Melanocyte of skin (primary cell): ENCODE data around the gene DPPA5. TPM values are rescaled to one million over a fixed set of nuclear protein-coding genes. Genes with fewer than 3 reads are reported as not detected.

Source experiments
- small RNA-seq, 2 donors: library from RNA; depleted of rRNA; stranded (forward); fragments of <200 nt; gene quantifications; one replicate each; pipeline ENCODE3, GENCODE V24; 2012
- total RNA-seq, 2 donors: library from RNA; depleted of rRNA; stranded (reverse); fragments of >200 nt; gene quantifications; 2 replicates each; pipeline ENCODE4 v1.2.3, GENCODE V29; 2012

Gene DPPA5, protein sequence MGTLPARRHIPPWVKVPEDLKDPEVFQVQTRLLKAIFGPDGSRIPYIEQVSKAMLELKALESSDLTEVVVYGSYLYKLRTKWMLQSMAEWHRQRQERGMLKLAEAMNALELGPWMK
- total RNA-seq, result not detected

DNA sequence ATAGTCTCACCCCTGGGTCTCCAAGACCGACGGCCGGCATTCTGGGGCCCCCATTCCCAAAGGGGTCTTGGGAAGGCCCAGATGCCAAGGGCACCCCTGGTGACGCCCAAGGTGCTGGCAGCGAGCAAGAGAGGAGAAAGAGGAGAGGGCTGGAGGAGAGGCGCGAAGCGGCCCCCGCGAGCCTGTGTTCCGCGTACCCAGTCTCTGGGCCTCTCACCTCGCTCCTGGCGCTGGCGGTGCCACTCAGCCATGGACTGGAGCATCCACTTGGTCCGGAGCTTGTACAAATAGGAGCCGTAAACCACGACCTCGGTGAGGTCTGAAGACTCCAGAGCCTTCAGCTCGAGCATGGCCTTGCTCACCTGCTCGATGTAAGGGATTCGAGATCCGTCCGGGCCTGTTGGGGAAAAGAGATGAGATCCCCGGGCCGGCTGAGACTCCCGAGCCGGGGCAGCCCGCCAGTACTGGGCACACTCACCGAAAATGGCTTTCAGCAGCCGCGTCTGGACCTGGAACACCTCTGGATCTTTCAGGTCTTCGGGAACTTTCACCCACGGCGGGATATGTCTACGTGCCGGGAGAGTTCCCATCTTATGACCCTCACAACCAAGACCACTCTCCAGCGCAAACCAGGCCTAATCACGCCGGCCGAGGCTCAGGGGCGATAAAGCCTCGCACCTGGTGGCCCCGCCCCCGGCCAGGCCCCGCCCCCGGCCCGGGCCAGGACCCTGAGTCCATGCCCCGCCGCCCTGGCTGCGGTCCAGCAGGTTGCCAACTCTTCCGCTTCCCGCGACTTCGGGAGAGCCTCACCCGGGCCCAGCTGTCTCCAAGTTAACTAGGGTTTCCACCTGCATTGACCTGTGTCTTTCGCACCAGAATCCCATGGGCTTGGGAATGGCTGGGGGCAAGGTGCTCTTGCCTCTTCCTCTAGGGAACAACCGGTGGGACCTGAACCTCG, at the start of gene DPPA5:
DPPA5 (minus strand) TSS at position 641 of the 958 bp plus-strand sequence; CDS start at position 590, 51 bp downstream.

DNA sequence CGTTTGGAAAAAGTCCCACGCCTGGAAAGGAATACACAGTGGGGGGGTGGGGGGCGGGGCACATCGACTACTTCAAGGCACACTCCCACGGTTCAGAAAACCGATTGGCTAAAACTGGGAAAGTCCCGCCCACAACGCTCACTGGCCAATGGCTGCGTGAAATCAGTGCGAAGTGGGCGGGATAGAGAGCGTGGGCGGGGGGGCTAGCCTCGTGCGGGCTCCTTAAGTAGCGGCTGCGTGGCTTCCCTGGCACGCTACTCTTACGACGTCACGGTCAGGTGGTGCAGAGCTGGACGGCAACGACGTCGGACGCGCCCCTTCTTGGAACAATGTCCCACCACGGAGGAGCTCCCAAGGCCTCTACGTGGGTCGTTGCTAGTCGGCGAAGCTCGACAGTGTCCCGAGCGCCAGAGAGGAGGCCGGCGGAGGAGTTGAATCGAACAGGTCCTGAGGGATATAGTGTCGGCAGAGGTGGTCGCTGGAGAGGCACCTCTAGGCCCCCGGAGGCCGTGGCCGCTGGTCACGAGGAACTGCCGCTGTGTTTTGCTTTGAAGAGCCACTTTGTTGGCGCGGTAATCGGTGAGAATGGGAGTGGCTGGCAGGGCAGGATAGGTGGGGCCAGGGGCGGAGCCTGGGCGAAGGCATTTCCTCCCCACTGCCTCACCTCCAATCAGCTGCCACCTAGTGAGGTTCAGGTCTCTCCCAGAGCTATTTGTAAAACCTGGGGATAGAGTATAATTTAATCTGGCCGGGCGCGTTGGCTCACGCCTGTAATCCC, 40.7 kb upstream of the DPPA5 start, which contains the start of gene DDX43:
DDX43 (plus strand) TSS at position 252 of the 778 bp plus-strand sequence; CDS start at position 330, 78 bp downstream.

DNA sequence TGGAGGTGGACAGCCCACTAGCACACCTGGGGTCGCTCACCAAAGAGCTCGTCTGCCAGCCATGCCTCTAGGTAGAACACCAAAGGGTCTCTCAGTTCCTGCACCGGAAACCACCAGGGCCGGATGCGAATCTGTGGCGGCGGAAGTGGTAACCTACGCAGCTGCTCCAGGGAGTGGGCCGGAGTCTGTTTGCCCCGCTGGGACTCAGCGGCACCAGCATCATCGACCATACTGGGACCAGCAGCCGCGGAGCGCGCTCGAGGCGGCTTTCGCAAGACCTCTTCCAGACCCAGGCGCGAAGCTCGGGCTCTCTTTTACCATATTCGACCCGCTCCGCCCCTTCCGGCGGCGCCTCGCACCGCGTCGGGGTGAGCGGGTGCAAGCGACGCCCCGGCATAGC, 15.5 kb upstream of the DPPA5 start, which contains the start of gene OOEP:
OOEP (minus strand) TSS at position 335 of the 400 bp plus-strand sequence; CDS start at position 230, 105 bp downstream.

DNA sequence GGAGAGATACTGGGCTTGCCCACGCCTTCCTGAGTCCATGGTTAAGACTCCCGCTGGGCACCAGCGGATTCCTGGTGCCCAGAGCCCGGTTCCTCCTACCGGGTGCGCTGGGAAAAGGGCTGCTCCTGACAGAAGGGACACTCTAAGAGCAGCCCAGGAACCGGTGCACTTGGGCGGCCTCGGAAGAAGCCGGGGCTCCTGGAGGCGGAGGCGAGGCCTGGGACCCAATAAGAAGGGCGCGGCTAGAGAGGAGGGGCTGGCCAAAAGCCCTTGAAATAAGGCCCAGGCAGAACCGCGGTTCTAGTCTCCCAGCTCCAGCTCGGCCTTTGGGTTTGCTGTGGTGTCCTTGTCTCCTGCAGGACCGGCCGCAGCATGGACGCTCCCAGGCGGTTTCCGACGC, 8.3 kb upstream of the DPPA5 start, which contains the start of gene KHDC3L:
KHDC3L (plus strand) TSS at position 301 of the 400 bp plus-strand sequence; CDS start at position 373, 72 bp downstream.

Small RNAs within 50 kb of the gene (small RNA-seq; reads per million reads assigned to genes)
- gene RPL39P3, result 0.09 to 0.47 reads per million in 2 donors

Other genes with a start within 250 kb of the DPPA5 start
- gene KHDC1L, start 128.8 kb downstream of the DPPA5 start, total RNA-seq, result not detected
- under 1 TPM in 1 of 2 donors, not detected in 1; 0.67 TPM for gene KHDC1, start 91.1 kb downstream of the DPPA5 start, total RNA-seq
- not detected for gene KHDC3L, start 8.4 kb upstream of the DPPA5 start, total RNA-seq
- not detected for gene OOEP, start 15.6 kb upstream of the DPPA5 start, total RNA-seq
- 1 to 10 TPM in 1 of 2 donors, not detected in 1; 1.0 TPM for gene DDX43, start 40.6 kb upstream of the DPPA5 start, total RNA-seq
- 1 to 10 TPM; 5.2 to 10.0 TPM for gene CGAS, start 98.0 kb upstream of the DPPA5 start, total RNA-seq
- 10 to 100 TPM; 25.1 to 32.3 TPM for gene MTO1, start 107.5 kb upstream of the DPPA5 start, total RNA-seq
- 1,000 to 10,000 TPM; 5,147 to 8,762 TPM for gene EEF1A1, start 166.8 kb upstream of the DPPA5 start, total RNA-seq